HTERT RPE-1 (cell line): ENCODE measurements around the gene TMEM190.
"Not testable (repeated sequence)": the region's sequence is repeated elsewhere in the genome, so short reads cannot be mapped to it uniquely, and the experiment has no call there.

Source experiments
- in situ Hi-C: fragments of 300-500 bp; cut with MboI; formaldehyde crosslinking; loops from 4 replicates; pipeline ENCODE4 v1.14.3; 2020; ENCODE audit warnings: low sequenced_read_pairs

Gene TMEM190

DNA sequence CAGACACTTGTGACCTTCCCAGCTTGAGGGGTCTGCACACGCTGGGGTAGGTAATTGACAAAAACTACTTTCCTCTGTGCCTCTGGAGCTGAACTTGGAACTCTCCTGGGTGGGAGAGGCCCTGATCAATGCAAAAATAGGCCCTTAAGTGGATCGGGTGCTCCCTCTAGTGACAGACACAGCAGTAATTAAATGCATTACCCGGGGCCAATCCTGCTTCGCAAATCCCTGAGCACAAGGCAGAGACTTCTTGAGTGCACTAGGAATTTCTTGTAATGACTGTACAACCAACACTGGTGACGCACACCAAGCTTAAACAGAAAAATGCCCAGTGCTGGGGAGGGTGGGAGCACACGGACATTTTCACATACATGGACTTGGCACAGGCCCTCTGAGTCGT, 41.6 kb downstream of the TMEM190 start:
- in situ Hi-C loops: no loop called here

DNA sequence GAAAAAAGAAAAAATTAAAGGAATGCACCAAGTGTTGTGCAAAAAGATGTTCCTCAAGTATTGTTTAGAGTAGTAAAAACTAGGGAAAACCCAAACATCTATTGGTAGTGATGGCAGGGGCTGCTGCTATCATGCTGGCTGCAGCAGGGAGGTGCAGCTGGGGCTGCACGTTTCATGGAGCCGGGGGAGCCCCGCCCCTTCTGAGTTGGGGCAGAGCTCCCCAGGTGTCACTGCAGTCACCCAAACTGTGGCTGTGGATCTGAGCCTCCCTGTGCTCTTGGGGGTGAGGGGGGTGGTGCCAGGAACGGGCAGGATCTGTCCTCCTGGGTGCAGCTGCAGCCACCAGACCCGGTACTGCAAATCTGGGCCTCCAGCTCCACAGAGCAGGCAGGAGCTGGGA, 42.5 kb downstream of the TMEM190 start:
- in situ Hi-C loops: no loop called here

DNA sequence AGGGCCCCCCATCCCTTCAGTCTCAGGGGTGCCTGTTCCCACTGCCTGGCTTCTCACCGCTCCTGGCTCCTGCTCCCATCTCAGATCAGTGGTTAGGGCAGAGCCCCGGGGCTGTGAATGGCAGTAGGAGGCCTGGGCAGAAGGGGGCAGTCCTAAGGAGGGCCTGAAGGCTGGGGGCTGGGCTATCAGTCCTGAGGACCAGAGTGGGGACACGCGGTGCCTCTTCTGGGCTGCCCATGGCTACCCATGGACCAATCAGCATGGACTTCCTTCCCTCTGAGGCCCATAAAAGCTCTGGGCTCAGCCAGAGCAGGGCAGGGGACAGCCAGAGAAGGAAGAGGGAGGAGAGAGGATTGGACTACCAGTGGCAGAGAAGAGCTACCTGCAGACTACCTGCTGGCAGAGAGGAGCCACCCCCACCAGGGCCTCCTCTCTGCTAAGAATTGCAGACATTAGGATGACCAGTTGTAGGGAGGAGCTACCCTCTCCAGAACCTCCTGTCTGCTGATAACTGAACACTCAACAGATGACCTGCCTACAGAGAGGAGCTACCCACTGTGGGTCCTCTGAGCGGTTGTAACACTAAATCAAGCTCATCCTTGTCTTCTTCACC, 43.1 kb downstream of the TMEM190 start:
- in situ Hi-C loops: no loop called here

DNA sequence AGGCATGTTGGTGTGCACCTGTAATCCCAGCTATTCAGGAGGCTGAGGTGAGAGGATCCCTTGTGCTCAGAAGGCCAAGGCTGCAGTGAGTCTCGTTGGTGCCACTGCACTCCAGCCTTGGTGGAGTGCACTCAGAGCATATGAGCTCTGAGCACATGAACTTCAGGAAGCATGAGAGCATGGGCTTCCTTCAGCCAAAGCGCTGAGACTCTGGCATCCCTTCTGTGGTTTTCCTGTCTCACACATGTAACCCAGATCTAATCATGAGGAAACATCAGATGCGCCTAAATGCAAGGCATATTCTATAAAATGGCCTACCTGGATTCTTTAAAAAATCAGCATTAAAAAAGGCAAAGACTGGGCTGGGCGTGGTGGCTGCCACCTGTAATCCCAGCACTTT, 44.7 kb downstream of the TMEM190 start:
- in situ Hi-C loops: not testable (repeated sequence)

DNA sequence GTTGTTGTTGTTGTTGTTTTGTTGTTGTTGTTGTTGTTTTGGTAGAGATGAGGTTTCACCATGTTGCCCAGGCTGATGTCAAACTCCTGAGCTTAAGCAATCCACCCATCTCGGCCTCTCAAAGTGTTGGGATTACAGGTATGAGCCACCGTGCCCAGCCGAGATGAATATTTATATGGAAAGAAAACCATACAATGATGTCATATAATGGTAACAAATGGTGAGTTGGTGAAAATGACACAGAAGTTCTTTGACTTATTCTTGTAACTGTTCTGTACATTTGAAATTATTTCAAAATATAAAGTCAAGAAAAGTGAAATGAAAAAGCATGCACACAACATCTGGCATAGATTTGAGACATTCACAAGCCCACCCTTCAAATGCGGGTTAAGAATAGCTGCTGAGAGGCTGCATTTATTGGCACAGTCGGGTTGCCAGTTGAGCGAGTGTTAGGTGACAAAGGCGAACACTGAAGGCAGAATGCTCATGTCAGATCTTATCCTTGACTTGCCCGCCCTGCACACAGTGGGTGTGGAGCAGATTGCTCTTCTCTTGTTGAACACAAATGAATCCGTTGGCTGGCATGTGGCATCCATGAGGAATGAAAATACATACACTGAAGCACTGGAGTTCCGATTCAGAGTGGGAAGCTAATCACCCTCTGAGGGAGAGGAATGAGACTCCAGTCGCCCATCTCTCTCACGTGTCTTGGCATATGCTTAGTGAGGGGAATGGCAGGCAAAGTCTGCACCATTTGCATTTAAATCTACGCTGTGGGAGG, 46.8 kb downstream of the TMEM190 start:
- in situ Hi-C loops: no loop called here

DNA sequence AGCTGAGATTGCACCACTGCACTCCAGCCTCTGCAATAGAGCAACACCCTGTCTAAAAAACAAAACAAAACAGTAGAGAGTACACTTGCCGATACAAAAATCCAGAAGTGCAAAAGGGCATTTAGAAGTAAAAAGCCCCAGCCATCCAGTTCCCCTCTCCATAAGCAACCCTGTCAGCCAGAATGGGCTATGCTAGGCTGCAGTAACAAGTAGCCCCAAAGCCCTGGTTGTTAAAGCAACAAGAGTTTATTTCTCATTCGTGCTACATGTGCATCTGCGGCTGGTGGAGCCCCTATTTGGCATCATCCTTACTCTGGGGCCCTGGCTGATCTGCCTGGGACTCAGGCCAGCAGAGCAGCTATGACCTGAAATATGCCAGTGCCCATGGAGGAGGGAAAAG, 47.9 kb downstream of the TMEM190 start:
- in situ Hi-C loops: no loop called here

DNA sequence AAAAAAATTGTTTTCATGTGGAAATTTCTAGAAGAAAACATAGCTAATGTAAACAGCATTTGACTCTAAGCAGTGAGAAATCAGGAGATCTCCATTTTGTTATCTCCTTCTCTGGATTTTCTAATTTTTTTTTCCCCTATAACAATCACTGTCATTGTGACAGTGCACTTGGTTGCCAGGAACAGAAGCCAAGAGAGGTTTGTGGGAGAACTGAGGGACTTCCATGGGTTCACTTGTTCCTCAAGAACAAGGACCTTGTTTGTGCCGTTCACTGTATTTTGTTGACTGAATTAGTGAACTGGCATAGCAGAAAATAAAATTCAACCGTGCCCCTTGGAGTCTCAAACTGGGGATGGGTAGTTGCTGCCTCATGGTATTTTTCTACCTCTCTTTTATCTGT, 49.4 kb downstream of the TMEM190 start:
- in situ Hi-C loops: no loop called here
